ENCODE measurements around the gene CPSF6.
A peak's percentile ranks its signal among the peaks of the same experiment; 100 is the strongest.

Gene CPSF6

GRCh38 chr12:69239922-69240630, 707 bp downstream of the CPSF6 start:
- Histone ChIP-seq H3K9ac (ENCODE audit: low read depth, low read length) (peak overlapping the region; percentile 99), H3K4me1 (ENCODE audit: insufficient read depth, low read length) (peaks cover 19% of the 10 kb centered on the region), H3K27ac (ENCODE audit: low read length) (peak overlapping the region; percentile 96), H3K27me3 (ENCODE audit: insufficient read depth, low read length) (peaks cover 18% of the 10 kb centered on the region; the same call in 1 of the 2 replicates), H3K9me3 (ENCODE audit: insufficient read depth, low read depth, low read length) (no peaks in the 10 kb centered on the region), H3K4me3 (ENCODE audit: low read length) (peak overlapping the region; percentile 99), H3K36me3 (ENCODE audit: insufficient read depth, low read depth, low read length) (peaks cover 14% of the 10 kb centered on the region)

- H3K27ac ChIP-seq (ENCODE audit: low read length) = no peak overlapping the region
- H3K9me3 ChIP-seq (ENCODE audit: insufficient read depth, low read depth, low read length) = no peaks in the 10 kb centered on the region
- H3K4me1 ChIP-seq (ENCODE audit: insufficient read depth, low read length) = peaks cover 19% of the 10 kb centered on the region
- peak overlapping the region; percentile 99 for H3K4me3 ChIP-seq (ENCODE audit: low read length)
- H3K36me3 ChIP-seq (ENCODE audit: insufficient read depth, low read depth, low read length) = peaks cover 14% of the 10 kb centered on the region
- peak overlapping the region; percentile 99 for H3K9ac ChIP-seq (ENCODE audit: low read depth, low read length)
- H3K27me3 ChIP-seq (ENCODE audit: insufficient read depth, low read length) = peaks cover 18% of the 10 kb centered on the region; the same call in 1 of the 2 replicates
Measured at GRCh38 chr12:69240631-69240995, 1.2 kb downstream of the CPSF6 start.

DNA sequence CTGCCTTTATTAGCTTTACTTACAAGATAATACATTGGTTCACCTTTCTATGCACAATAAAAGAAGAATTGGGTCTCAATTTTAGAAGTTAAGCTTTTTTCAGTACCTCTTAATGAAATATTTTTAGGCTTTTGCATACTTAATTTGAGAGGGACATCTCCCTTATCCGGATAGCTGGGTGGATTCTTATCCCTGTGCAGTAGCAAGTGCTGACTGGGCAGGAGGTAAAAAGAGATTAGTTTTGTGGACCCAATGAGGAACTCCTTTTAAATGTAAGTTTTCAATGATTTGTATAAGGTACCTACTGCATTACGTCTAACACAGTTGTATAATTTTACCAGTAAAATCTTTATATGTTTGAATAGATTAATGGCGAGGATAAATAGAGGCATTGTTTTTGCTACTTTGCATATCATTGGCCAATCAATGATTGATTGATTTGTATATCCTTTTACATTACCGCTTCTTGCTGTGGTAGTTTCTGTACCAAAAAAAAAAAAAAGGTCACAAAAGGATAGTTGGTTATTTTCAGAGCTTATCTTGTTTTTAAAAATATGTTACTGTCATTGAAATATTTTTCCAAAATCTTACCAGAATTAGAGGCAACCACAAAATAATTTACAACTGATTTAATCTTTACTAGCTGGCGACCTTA, 2.2 kb downstream of the CPSF6 start:
- no peaks in the 10 kb centered on the region for H3K9me3 ChIP-seq (ENCODE audit: insufficient read depth, low read depth, low read length)
- no peak overlapping the region for H3K27ac ChIP-seq (ENCODE audit: low read length)
- H3K4me1 ChIP-seq (ENCODE audit: insufficient read depth, low read length) = peaks cover 19% of the 10 kb centered on the region
- H3K9ac ChIP-seq (ENCODE audit: low read depth, low read length) = peak overlapping the region; percentile 99; the same call in 1 of the 2 replicates
- H3K36me3 ChIP-seq (ENCODE audit: insufficient read depth, low read depth, low read length) = peaks cover 14% of the 10 kb centered on the region
- H3K27me3 ChIP-seq (ENCODE audit: insufficient read depth, low read length) = peaks cover 18% of the 10 kb centered on the region; the same call in 1 of the 2 replicates
- peak overlapping the region; percentile 99 for H3K4me3 ChIP-seq (ENCODE audit: low read length)

GRCh38 chr12:69243099-69244084, 4.0 kb downstream of the CPSF6 start:
- peak overlapping the region; percentile 12; the same call in 1 of the 2 replicates for H3K9ac ChIP-seq (ENCODE audit: low read depth, low read length)
- H3K4me3 ChIP-seq (ENCODE audit: low read length) = peak overlapping the region; percentile 99; the same call in 1 of the 2 replicates
- H3K4me1 ChIP-seq (ENCODE audit: insufficient read depth, low read length) = peaks cover 19% of the 10 kb centered on the region
- peaks cover under 1% of the 10 kb centered on the region; the same call in 1 of the 2 replicates for H3K27me3 ChIP-seq (ENCODE audit: insufficient read depth, low read length)
- no peaks in the 10 kb centered on the region for H3K9me3 ChIP-seq (ENCODE audit: insufficient read depth, low read depth, low read length)
- peaks cover 18% of the 10 kb centered on the region for H3K36me3 ChIP-seq (ENCODE audit: insufficient read depth, low read depth, low read length)
- H3K27ac ChIP-seq (ENCODE audit: low read length) = no peak overlapping the region

DNA sequence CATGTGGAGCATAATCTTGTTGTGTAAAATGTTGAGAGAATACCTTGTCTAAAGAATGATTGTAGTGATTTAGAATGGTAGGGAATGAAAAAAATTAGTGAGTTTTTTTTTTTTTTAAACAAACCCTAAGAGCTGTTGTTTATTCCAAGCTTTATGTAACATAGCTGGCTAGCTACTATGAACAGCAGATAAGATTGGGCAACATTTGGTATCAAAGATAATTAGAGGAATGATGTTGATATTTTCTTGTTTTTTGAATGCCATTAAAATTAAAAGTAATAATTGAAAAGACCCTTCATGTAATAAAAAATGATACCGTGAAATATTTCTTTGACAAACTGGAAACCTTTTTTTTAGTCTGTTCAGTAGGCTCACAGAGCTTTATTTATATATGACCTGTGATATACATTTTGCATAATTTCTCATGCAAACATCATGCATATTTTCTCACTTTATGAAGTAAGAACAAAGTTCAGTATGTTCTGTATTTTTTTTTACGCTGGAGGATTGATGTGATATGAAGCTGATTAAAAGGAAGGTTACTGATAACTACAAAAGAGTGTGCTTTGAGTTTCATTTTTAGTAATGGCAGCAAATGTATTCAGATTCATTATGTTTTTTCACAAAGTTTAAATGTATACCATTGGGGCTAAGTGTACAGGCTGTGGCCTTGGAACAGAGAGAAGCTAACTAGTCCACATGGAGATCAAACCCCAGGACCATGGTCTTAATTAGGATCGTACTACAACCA, 8.1 kb downstream of the CPSF6 start:
- no peak overlapping the region for H3K27ac ChIP-seq (ENCODE audit: low read length)
- no peak overlapping the region for H3K9ac ChIP-seq (ENCODE audit: low read depth, low read length)
- no peaks in the 10 kb centered on the region for H3K27me3 ChIP-seq (ENCODE audit: insufficient read depth, low read length)
- H3K4me3 ChIP-seq (ENCODE audit: low read length) = no peak overlapping the region
- peaks cover 12% of the 10 kb centered on the region for H3K4me1 ChIP-seq (ENCODE audit: insufficient read depth, low read length)
- peaks cover 30% of the 10 kb centered on the region for H3K36me3 ChIP-seq (ENCODE audit: insufficient read depth, low read depth, low read length)
- no peaks in the 10 kb centered on the region for H3K9me3 ChIP-seq (ENCODE audit: insufficient read depth, low read depth, low read length)

DNA sequence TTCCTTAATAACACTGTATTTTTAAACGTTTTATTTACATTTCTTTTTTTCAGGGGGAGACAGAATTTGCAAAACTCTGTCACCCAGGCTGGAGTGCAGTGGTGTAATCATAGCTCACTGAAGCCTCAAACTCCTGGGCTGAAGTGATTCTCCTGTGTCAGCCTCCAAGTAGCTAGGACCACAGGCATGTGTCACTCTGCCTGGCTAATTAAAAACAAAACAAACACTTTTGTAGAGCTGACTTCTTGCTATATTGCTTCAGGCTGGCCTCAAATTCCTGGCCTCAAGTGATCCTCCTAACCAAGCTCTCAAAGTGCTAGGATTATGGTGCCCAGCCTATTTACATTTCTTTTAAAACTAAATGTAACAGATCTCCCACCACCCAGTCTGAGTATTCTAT, 12.7 kb downstream of the CPSF6 start:
- H3K9me3 ChIP-seq (ENCODE audit: insufficient read depth, low read depth, low read length) = no peaks in the 10 kb centered on the region
- no peaks in the 10 kb centered on the region for H3K27me3 ChIP-seq (ENCODE audit: insufficient read depth, low read length)
- peaks cover 61% of the 10 kb centered on the region for H3K36me3 ChIP-seq (ENCODE audit: insufficient read depth, low read depth, low read length)
- H3K27ac ChIP-seq (ENCODE audit: low read length) = no peak overlapping the region
- no peak overlapping the region for H3K9ac ChIP-seq (ENCODE audit: low read depth, low read length)
- no peak overlapping the region for H3K4me3 ChIP-seq (ENCODE audit: low read length)
- no peaks in the 10 kb centered on the region; the same call in 1 of the 2 replicates for H3K4me1 ChIP-seq (ENCODE audit: insufficient read depth, low read length)

GRCh38 chr12:69254046-69254445, 14.7 kb downstream of the CPSF6 start:
- H3K27ac ChIP-seq (ENCODE audit: low read length) = no peak overlapping the region
- H3K27me3 ChIP-seq (ENCODE audit: insufficient read depth, low read length) = no peaks in the 10 kb centered on the region
- no peak overlapping the region for H3K9ac ChIP-seq (ENCODE audit: low read depth, low read length)
- H3K4me3 ChIP-seq (ENCODE audit: low read length) = no peak overlapping the region
- no peaks in the 10 kb centered on the region for H3K4me1 ChIP-seq (ENCODE audit: insufficient read depth, low read length)
- peaks cover 76% of the 10 kb centered on the region for H3K36me3 ChIP-seq (ENCODE audit: insufficient read depth, low read depth, low read length)
- H3K9me3 ChIP-seq (ENCODE audit: insufficient read depth, low read depth, low read length) = no peaks in the 10 kb centered on the region

DNA sequence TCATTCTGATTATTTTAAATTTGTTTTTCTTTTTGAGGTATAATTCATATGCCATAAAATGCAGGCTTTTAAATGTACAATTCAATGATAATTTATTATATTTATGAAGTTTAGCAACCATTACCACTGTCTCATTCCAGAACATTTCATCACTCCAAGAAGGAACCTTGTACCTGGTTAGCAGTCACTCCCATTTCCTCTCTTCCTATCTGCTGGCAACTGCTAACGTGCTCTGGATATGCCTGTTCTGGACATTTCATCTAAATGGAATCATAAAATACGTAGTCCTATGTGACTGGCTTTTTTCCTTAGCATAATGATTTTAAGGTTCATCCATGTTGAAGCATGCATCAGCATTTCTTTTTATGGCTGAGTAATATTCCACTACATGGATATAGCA, 15.5 kb downstream of the CPSF6 start:
- H3K27ac ChIP-seq (ENCODE audit: low read length) = no peak overlapping the region
- H3K36me3 ChIP-seq (ENCODE audit: insufficient read depth, low read depth, low read length) = peaks cover 84% of the 10 kb centered on the region
- no peaks in the 10 kb centered on the region for H3K4me1 ChIP-seq (ENCODE audit: insufficient read depth, low read length)
- no peaks in the 10 kb centered on the region for H3K27me3 ChIP-seq (ENCODE audit: insufficient read depth, low read length)
- no peaks in the 10 kb centered on the region for H3K9me3 ChIP-seq (ENCODE audit: insufficient read depth, low read depth, low read length)
- H3K4me3 ChIP-seq (ENCODE audit: low read length) = no peak overlapping the region
- no peak overlapping the region for H3K9ac ChIP-seq (ENCODE audit: low read depth, low read length)

DNA sequence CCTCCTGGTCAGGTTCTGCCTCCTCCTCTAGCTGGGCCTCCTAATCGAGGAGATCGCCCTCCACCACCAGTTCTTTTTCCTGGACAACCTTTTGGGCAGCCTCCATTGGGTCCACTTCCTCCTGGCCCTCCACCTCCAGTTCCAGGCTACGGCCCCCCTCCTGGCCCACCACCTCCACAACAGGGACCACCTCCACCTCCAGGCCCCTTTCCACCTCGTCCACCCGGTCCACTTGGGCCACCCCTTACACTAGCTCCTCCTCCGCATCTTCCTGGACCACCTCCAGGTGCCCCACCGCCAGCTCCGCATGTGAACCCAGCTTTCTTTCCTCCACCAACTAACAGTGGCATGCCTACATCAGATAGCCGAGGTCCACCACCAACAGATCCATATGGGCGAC, 19.3 kb downstream of the CPSF6 start:
- Histone ChIP-seq H3K4me3 (ENCODE audit: low read length) (no peak overlapping the region), H3K9me3 (ENCODE audit: insufficient read depth, low read depth, low read length) (no peaks in the 10 kb centered on the region), H3K36me3 (ENCODE audit: insufficient read depth, low read depth, low read length) (peaks cover 100% of the 10 kb centered on the region), H3K27me3 (ENCODE audit: insufficient read depth, low read length) (no peaks in the 10 kb centered on the region), H3K27ac (ENCODE audit: low read length) (no peak overlapping the region), H3K4me1 (ENCODE audit: insufficient read depth, low read length) (no peaks in the 10 kb centered on the region), H3K9ac (ENCODE audit: low read depth, low read length) (no peak overlapping the region)

DNA sequence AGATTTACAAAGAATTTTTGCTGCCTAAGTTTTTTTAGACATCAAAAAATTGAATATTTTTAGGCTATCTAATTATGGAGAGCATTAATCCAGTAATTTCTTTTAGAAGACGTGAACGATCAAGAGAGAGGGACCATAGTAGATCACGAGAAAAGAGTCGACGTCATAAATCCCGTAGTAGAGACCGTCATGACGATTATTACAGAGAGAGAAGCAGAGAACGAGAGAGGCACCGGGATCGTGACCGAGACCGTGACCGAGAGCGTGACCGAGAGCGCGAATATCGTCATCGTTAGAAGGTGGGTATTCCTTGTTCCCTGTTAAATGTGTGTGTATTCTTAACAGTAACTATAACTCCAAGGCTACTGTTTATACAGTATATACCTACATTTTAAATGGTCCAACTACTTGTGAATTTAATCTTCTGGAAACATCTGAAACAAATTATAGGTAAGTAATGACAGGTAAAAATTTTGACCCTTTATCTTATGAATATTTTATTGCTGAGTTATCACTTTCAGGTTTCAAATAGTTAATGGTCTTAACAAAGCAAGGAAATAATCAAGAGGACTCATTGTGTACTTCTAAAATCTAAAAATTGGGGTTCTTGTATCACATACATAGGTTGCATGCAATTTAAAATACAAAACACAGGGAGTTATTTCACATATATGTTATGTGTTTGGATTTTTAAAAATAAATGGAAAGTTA, 23.1 kb downstream of the CPSF6 start:
- Histone ChIP-seq H3K4me3 (ENCODE audit: low read length) (no peak overlapping the region), H3K36me3 (ENCODE audit: insufficient read depth, low read depth, low read length) (peaks cover 100% of the 10 kb centered on the region), H3K27me3 (ENCODE audit: insufficient read depth, low read length) (no peaks in the 10 kb centered on the region), H3K4me1 (ENCODE audit: insufficient read depth, low read length) (no peaks in the 10 kb centered on the region), H3K9me3 (ENCODE audit: insufficient read depth, low read depth, low read length) (no peaks in the 10 kb centered on the region), H3K27ac (ENCODE audit: low read length) (no peak overlapping the region), H3K9ac (ENCODE audit: low read depth, low read length) (no peak overlapping the region)

Measured in iPS-20b (cell line).